Activated T-cell treated with anti-CD3 and anti-CD28 coated beads for 1 hour (primary cell): ENCODE results near the gene CD300H.

Experiments used
- DNase-seq: peaks from one replicate; pipeline ENCODE4 v3.0.0-alpha.2; 2020; ENCODE audit warnings: low read depth

The CD300H gene

GRCh38 chr17:74549343-74549742, 18.0 kb downstream of the CD300H start:
- no peak for DNase-seq

GRCh38 chr17:74547736-74548135, 19.6 kb downstream of the CD300H start:
- no peak for DNase-seq

GRCh38 chr17:74547264-74547663, 20.0 kb downstream of the CD300H start:
- DNase-seq = no peak

GRCh38 chr17:74546586-74546985, 20.7 kb downstream of the CD300H start:
- no peak for DNase-seq

GRCh38 chr17:74545843-74546230, 21.5 kb downstream of the CD300H start, which contains the start of gene CD300C:
Gene CD300C, minus strand, starts transcription at chr17:74546115. Its CDS starts 333 bp downstream, at chr17:74545782.
- no peak for DNase-seq

GRCh38 chr17:74544991-74545842, 22.1 kb downstream of the CD300H start:
- DNase-seq = no peak

GRCh38 chr17:74543891-74544760, 23.2 kb downstream of the CD300H start:
- DNase-seq = no peak

GRCh38 chr17:74543406-74543805, 23.9 kb downstream of the CD300H start:
- DNase-seq = no peak

- no peak for DNase-seq
These were observed 24.5 kb downstream of the CD300H start for GRCh38 chr17:74542727-74543383.

GRCh38 chr17:74542166-74542565, 25.1 kb downstream of the CD300H start:
- DNase-seq = no peak

GRCh38 chr17:74541176-74542111, 25.9 kb downstream of the CD300H start:
- DNase-seq = no peak

- no peak for DNase-seq
These were observed 28.0 kb downstream of the CD300H start for GRCh38 chr17:74539281-74539820.

GRCh38 chr17:74536890-74537289, 30.4 kb downstream of the CD300H start:
- no peak for DNase-seq

GRCh38 chr17:74532115-74532514, 35.2 kb downstream of the CD300H start:
- no peak for DNase-seq

- DNase-seq = no peak
These were observed 36.0 kb downstream of the CD300H start, which contains the start of gene CD300LB for GRCh38 chr17:74531231-74531761. Gene CD300LB, minus strand, starts transcription at chr17:74531475. Its CDS starts 125 bp downstream, at chr17:74531350.

GRCh38 chr17:74530831-74531150, 36.5 kb downstream of the CD300H start:
- no peak for DNase-seq

- DNase-seq = no peak
These were observed 38.1 kb downstream of the CD300H start for GRCh38 chr17:74529243-74529642.

GRCh38 chr17:74528491-74529199, 38.7 kb downstream of the CD300H start:
- no peak for DNase-seq

GRCh38 chr17:74527756-74528155, 39.6 kb downstream of the CD300H start:
- DNase-seq = no peak

GRCh38 chr17:74527081-74527480, 40.2 kb downstream of the CD300H start:
- no peak for DNase-seq
